HG03442 (cell line): ENCODE data around the gene HNRNPA1L2.
"Not testable (repeated sequence)": the region's sequence is repeated elsewhere in the genome, so short reads cannot be mapped to it uniquely, and the experiment has no call there.

ENCODE experiments used
- ATAC-seq: cut with Tn5 transposase; IDR thresholded peaks from one replicate; pipeline ENCODE4 v1.9.1; 2021; ENCODE audit warnings: mild to moderate bottlenecking, moderate library complexity; ENCODE audit not compliant: unreplicated experiment

HNRNPA1L2 gene

DNA sequence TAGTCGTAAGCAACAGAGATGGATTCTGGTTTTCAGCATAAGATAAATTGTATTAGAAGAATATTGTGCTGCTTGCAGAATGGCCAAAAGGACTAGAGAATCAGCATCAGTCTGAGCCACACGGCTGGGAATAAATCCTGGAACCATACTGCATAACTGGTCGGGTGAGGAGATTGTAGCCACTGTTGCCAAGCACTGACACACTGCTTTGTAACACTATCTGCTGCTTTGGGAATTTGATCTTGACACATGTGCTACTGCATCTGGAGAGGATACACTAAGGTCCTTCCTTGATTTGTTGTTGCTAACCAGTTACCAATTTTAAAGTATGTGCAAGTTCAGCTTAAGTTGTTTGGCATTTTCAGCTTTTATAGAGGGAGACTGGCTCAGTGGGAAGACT, 1.9 kb downstream of the HNRNPA1L2 start:
- no peak for ATAC-seq

DNA sequence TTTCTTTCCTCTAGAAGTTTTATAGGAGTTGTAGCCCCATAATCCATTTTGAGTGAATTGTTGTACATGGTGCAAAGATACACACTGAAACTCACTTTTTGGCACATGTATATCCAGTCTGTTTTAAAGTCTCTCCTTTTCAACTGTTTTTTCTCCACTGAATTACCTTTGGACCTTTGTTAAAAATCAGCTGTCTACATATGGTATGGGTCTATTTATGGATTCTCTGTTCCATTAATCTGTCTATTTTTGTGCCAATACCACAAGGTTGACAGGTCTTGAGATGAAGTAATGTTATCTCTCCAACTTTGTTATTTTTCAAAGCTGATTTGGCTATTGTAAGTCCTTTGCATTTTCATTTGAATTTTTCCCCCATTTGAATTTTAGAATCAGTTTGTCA, 4.7 kb downstream of the HNRNPA1L2 start:
- no peak for ATAC-seq

DNA sequence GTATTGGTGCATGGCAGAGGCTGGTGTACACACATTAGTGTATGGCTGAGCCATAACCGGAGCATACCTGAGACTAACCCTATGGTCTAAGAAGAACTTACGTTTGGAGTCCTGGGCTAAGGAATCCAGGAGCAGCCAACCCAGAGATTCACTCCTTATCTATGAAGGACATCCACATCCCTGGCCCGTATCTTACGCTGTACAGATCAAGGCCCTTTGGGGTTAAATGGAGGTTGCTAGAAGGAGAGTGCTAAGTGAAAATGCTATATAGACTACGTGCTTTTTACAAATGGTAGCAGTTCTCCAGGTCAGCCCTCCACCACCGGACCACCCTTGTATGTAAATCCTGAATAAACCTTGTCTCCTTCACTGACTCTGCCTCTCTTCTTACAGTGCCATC, 8.5 kb downstream of the HNRNPA1L2 start:
- ATAC-seq = no peak

DNA sequence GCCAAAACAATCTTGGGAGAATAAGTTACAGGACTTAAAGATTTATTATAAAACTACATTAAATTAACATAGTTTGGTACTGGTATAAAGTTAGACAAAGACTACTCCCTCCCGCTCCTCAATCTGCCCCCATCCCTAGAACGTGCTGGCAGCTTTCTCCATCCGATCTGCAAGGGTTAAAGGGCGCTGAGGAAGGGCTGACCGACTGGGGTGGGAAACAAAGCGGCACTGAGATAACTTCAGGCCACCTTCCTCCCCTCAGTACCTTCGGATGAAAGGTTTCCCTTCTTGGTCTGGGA, 9.6 kb downstream of the HNRNPA1L2 start:
- ATAC-seq = no peak

DNA sequence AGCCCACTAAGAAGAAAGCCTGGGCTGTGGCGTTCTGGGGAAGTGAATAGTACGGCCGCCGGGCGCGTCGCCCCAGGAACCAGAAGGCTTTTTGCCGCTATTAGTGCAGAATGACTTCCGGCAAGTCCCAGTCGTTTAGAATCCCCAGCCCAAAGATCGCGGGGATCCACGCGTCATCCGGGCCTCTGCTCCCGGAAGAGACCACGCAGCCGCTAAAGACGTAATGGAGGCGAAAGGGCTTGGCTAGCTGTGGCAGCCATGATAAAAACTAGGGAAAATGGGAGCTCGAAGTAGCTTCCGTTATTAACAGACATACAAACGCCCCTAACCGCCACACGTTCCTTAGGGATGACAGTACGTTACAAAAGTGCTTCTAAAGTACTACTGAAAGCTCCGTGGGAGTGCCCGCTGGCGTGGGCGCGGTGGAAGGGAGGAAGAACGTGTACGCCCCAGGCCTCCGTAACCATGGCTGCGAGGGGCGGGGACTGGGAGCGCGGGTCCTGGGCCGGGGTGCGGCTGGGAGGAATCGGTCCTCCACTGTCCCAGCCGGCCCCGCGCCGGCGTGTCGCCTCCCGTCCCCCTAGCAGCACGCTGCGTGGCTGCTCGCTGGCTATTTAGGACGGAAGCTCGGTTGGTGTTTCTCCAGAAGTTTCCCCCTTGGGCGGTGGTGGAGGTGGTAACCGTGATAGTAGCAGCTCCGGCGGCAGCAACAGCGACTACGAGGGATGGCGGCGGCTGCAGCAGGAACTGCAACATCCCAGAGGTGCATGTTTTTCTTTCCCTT, 10.2 kb downstream of the HNRNPA1L2 start, which contains the start of gene SUGT1:
TSS of gene SUGT1 (plus strand) at position 641 of the 784 bp plus-strand sequence. CDS start at position 726, 85 bp downstream.
- peak; percentile 95 for ATAC-seq

DNA sequence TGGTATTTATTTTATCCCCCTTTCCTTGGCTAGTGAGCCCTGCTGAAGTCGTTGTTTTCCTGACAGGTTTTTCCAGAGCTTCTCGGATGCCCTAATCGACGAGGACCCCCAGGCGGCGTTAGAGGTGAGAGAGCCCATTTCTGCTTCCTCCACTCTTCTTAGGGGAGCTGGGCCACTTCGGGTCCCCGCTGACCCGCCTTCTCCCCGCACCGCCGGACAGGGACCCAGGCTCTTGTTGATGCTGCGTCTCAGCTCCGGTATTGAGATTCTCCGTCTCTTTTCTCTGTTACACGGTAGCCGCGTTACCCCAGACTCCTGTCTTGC, 10.7 kb downstream of the HNRNPA1L2 start:
- ATAC-seq = peak; percentile 27

DNA sequence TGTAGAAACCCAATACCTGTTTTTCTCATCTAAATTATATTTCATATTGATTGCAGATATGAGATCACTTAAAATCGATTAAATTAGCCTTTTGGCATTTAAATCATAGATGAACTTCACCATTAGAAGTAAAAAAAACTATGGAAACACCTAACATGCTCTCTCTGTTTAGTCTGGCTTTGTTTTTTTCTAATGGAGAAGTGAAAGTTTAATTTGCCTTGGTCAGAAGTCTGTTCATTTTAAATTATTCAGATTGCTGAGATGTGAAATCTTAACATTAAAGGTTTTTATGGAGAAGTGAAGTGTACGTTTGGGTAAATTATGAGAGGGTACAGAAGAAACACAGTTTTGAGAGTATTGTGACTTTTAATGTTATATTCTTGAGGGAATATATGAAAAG, 17.1 kb downstream of the HNRNPA1L2 start:
- ATAC-seq = no peak

DNA sequence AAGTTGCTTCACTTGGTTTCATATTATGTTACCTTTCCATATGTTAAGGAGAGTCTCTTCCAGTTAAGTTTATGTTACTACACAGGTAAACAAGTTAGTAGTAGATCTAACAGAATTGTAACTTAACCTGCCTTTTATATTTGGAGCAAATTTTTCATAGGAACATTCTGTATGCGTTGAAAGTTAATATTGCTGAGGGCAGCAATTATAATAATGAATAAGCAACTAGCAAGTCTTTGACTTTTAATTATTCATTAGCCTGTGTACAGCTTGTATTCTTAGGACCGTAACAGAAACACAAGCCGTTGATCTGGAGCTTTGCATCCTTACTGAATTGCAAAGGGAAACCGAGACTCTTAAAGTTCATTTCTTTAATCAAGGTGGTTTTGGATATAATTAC, 22.0 kb downstream of the HNRNPA1L2 start:
- ATAC-seq = no peak

DNA sequence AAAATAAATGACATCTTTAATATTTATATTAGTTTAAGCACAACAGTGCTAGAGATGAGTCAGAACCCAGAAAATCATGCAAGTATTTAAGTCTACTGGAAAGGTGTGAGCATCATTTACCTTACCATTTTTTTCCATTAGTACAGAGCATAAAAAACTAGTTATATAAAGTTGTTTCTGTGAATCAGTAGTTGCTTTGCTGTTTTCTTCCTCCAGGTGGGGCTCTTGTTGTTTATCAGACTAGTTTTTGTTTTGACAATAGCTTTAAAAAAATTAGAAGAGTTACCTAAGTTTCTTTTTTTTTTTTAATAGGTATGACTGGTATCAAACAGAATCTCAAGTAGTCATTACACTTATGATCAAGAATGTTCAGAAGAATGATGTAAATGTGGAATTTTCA, 23.1 kb downstream of the HNRNPA1L2 start:
- ATAC-seq = no peak

DNA sequence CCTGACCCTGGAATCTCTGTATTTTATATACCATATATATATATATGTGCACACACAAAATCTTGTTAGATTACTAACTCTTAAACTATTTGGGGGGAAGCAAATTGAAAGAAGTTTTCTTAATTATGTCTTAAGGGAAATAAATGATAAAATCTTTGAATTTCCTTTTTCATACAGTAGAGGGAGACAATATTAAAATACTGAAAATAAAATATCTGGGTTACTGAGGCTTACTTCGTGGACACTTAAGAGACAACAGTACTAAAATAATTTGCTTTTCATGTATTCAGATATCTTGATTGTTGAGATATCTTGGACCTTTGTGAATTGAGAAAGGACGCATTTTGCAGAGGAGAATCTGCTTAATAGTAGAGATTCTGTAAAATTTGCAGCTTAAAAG, 27.4 kb downstream of the HNRNPA1L2 start:
- no peak for ATAC-seq

DNA sequence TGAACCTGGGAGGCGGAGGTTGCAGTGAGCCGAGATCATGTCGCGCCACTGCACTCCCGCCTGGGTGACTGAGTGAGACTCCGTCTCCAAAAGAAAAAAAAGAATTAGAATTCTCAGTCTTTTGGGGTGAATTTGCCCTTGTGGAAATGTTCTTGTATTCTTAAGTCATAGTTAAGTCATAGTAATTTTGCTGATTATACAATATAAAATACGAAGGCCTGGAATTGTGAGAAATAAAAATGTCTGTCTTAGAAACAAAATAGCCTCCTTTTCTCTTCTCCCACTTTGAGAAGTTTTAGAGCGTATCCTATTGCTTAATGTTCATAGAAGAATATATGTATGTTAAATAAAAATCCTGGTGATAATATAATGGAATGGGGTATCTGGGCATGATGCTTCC, 28.5 kb downstream of the HNRNPA1L2 start:
- no peak for ATAC-seq

DNA sequence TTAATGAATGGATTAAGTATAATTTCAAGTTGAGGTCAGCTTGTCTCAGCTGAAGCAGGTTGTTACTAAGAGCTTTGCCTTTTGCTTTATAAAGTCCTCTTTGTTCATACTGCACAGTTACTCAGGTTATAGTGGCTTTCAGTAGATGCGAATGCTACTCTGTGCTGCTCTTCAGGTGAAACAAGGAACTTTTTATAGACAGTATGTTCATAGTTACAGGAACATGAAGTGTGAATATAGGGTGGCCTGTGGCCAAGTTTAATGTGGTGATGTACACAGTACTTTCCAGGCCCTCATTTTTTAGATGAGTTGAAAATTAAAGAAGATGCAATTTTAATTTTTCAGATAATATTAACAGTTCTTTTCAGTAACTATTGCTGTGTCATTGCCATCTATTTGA, 31.2 kb downstream of the HNRNPA1L2 start:
- ATAC-seq = no peak

DNA sequence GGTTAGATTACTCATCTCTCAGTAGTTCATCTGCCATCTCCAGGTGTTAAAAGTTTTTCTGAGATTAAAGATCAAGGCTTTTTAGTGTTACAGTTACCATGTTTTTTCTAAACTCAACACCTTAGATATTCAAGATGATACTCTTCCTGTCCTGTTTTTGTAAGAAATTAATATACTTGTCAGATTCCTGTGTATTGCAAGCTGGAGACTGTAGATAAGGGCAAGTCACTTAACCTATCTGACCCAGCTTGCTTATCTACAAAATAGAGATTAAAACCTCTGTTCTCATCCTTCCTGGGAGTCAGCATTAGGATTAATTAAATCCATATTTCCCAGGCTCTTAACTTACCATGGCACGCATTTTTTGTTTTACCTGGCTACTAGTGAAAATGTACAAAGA, 35.6 kb downstream of the HNRNPA1L2 start:
- no peak for ATAC-seq

DNA sequence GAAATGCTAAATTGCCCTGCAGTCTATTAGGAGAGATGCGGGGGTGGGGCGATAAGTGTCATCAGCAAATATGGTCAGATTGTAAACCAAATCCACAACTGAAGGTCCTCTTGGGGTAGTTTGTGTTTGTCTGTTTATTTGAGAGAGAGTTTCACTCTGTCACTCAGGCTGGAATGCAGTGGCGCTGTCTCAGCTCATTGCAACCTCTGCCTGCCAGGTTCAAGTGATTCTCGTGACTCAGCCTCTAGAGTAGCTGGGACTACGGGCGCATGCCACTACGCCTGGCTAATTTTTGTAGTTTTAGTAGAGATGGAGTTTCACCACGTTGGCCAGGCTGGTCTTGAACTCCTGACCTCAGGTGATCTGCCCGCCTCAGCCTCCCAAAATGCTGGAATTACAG, 43.6 kb downstream of the HNRNPA1L2 start:
- not testable (repeated sequence) for ATAC-seq

DNA sequence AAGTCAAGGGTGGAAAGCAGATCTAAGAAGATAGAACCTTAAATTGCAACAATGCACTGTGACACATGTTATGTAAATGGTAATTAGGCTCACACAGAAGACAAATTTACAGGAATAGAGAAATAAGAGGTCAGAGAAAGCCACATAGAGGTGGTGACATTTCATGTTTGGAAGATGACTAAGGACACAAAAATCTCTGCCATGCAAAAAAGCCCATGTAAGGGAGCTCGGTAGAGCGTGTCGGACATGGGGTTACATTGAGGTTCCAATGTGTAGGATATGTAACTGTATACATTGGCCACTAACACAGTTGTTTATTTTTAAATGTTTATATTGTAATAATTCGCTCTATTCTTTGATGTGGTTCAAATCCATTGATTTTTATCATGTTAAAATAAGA, 44.1 kb downstream of the HNRNPA1L2 start:
- ATAC-seq = no peak
